Measurements from ENCODE around the gene PIGZ.

PIGZ gene

DNA sequence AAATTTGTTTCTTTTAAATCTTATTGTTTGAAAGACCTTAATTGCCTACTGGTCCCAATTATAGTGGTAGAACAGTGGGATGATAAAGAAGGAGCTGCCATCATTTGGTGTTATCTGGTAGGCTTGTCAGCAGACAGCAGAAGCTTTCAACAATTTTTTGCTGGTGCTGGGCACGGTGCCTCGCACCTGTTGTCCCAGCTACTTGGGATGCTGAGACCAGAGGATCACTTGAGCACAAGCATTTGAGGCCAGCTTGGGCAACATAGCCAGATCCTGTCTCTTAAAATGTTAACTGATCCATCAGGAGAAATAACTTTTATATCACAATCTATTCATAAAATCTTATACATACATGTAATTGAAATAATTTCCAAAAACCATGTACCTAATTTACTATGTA is 64.9 kb downstream of the PIGZ start:
- DNase-seq (ENCODE audit: low spot score): no peak

DNA sequence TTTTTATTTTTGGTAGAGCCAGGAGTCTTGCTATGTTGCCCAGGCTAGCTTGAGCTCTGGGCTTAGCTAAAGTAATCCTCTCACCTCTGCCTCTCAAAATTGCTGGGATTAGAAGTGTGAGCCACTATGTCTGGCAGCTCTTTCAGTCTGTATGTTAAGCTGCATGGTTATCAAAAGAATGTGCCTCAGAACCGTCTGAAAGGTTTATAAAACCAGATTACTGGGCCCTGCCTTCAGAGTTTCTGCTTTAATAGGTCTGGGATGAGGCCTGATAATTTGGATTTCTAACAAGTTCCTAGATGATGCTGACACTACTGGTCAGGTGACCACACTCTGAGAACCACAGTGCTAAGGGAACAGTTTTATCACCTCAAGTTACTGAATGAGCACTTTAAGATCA is 66.3 kb downstream of the PIGZ start:
- DNase-seq (ENCODE audit: low spot score): no peak

DNA sequence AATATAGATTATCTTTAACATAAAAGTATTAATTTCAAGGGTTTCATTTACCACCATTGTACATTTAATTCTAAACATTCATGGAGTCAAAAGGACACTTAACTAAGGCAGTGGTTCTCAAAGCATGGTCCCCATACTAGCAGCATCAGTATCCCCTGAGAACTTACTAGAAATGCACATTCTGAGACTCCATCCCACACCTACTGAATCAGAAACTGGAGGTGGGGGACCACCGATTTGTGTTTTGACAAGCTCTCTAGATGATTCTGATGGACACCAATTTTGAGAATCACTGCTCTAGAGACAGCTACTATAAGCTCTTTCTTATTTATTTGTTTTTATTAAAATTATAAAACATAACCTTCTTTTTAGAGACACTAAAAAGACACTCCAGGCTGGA is 66.9 kb downstream of the PIGZ start:
- no peak for DNase-seq (ENCODE audit: low spot score)

Data from Ammon's horn (tissue), 1 donor.